ENCODE results near the gene FHIT.

The FHIT gene

GRCh38 chr3:59784164-59784563 lies 1467.1 kb downstream of the FHIT start:
- TF ChIP-seq, protein P1, sequence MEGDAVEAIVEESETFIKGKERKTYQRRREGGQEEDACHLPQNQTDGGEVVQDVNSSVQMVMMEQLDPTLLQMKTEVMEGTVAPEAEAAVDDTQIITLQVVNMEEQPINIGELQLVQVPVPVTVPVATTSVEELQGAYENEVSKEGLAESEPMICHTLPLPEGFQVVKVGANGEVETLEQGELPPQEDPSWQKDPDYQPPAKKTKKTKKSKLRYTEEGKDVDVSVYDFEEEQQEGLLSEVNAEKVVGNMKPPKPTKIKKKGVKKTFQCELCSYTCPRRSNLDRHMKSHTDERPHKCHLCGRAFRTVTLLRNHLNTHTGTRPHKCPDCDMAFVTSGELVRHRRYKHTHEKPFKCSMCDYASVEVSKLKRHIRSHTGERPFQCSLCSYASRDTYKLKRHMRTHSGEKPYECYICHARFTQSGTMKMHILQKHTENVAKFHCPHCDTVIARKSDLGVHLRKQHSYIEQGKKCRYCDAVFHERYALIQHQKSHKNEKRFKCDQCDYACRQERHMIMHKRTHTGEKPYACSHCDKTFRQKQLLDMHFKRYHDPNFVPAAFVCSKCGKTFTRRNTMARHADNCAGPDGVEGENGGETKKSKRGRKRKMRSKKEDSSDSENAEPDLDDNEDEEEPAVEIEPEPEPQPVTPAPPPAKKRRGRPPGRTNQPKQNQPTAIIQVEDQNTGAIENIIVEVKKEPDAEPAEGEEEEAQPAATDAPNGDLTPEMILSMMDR (IDR thresholded peaks at IDR 0.05; ENCODE audit: low read depth, low read length, missing control alignments), result no peak
- in situ Hi-C loops (cut with HindIII; ENCODE audit: low sequenced_read_pairs), result no loop called here
- DNase-seq (ENCODE audit: low read depth), result no peak
- H3K4me3 ChIP-seq (ENCODE audit: low read depth, low read length), result no peak overlapping the region

GRCh38 chr3:59783468-59783988 lies 1467.7 kb downstream of the FHIT start:
- no peak for DNase-seq (ENCODE audit: low read depth)
- TF ChIP-seq, protein P1 (IDR thresholded peaks at IDR 0.05; ENCODE audit: low read depth, low read length, missing control alignments), result no peak
- no peak overlapping the region for H3K4me3 ChIP-seq (ENCODE audit: low read depth, low read length)
- in situ Hi-C loops (cut with HindIII; ENCODE audit: low sequenced_read_pairs), result no loop called here

- no peak for DNase-seq (ENCODE audit: low read depth)
- no peak overlapping the region for H3K4me3 ChIP-seq (ENCODE audit: low read depth, low read length)
- in situ Hi-C loops (cut with HindIII; ENCODE audit: low sequenced_read_pairs), result no loop called here
- TF ChIP-seq, protein P1 (IDR thresholded peaks at IDR 0.05; ENCODE audit: low read depth, low read length, missing control alignments), result no peak
Measured at GRCh38 chr3:59782664-59783063, 1468.6 kb downstream of the FHIT start.

- DNase-seq (ENCODE audit: low read depth), result no peak
- in situ Hi-C loops (cut with HindIII; ENCODE audit: low sequenced_read_pairs), result no loop called here
- TF ChIP-seq, protein P1 (IDR thresholded peaks at IDR 0.05; ENCODE audit: low read depth, low read length, missing control alignments), result no peak
- no peak overlapping the region for H3K4me3 ChIP-seq (ENCODE audit: low read depth, low read length)
Measured at GRCh38 chr3:59780209-59780608, 1471.0 kb downstream of the FHIT start.

- in situ Hi-C loops (cut with HindIII; ENCODE audit: low sequenced_read_pairs), result no loop called here
- TF ChIP-seq, protein P1 (IDR thresholded peaks at IDR 0.05; ENCODE audit: low read depth, low read length, missing control alignments), result no peak
- DNase-seq (ENCODE audit: low read depth), result no peak
- H3K4me3 ChIP-seq (ENCODE audit: low read depth, low read length), result no peak overlapping the region
Measured at GRCh38 chr3:59779260-59779659, 1472.0 kb downstream of the FHIT start.

GRCh38 chr3:59777667-59778077 lies 1473.6 kb downstream of the FHIT start:
- in situ Hi-C loops (cut with HindIII; ENCODE audit: low sequenced_read_pairs), result no loop called here
- H3K4me3 ChIP-seq (ENCODE audit: low read depth, low read length), result no peak overlapping the region
- TF ChIP-seq, protein P1 (IDR thresholded peaks at IDR 0.05; ENCODE audit: low read depth, low read length, missing control alignments), result no peak
- no peak for DNase-seq (ENCODE audit: low read depth)

Measured in astrocyte of the cerebellum (primary cell).